MM.1S (cell line): ENCODE data around the gene SLC22A15.

Experiments used
- DNase-seq: peaks from one replicate; pipeline ENCODE4 v3.0.0-alpha.2; 2015
- H2AFZ ChIP-seq: fragments of 300-600 bp; sonication (generic); 2 replicates; pipeline ENCODE4 v1.6.0; 2016; ENCODE audit warnings: antibody characterized with exemption, low read length
- H3F3A ChIP-seq: fragments of 300-600 bp; sonication (generic); 2 replicates; pipeline ENCODE4 v1.6.1; 2016; ENCODE audit warnings: mild to moderate bottlenecking, antibody characterized with exemption, low read length, moderate library complexity, mixed read lengths; ENCODE audit not compliant: insufficient read depth
- H3K27ac ChIP-seq: fragments of 300-600 bp; sonication (generic); 2 replicates; pipeline ENCODE4 v1.5.1; 2016; ENCODE audit warnings: mild to moderate bottlenecking, low read length
- H3K27me3 ChIP-seq: fragments of 300-600 bp; sonication (generic); replicated peaks from 2 replicates; pipeline ENCODE4 v1.6.0; 2016; ENCODE audit warnings: low read length; ENCODE audit not compliant: insufficient read depth
- H3K36me3 ChIP-seq: fragments of 300-600 bp; sonication (generic); replicated peaks from 2 replicates; pipeline ENCODE4 v1.6.1; 2016; ENCODE audit warnings: mild to moderate bottlenecking, low read length, mixed read lengths; ENCODE audit not compliant: insufficient read depth
- H3K4me1 ChIP-seq: fragments of 300-600 bp; sonication (generic); 2 replicates; pipeline ENCODE4 v1.6.1; 2016; ENCODE audit warnings: low read length, mixed read lengths
- H3K4me2 ChIP-seq: fragments of 300-600 bp; sonication (generic); 2 replicates; pipeline ENCODE4 v1.6.0; 2016; ENCODE audit warnings: low read depth, low read length
- H3K4me3 ChIP-seq: fragments of 300-600 bp; sonication (generic); 2 replicates; pipeline ENCODE4 v1.5.1; 2016; ENCODE audit warnings: low read length, mixed read lengths
- H3K79me2 ChIP-seq: fragments of 300-600 bp; sonication (generic); 2 replicates; pipeline ENCODE4 v1.6.1; 2016; ENCODE audit warnings: mixed run types, low read length, mixed read lengths
- H3K9ac ChIP-seq: fragments of 300-600 bp; sonication (generic); 2 replicates; pipeline ENCODE4 v1.6.1; 2016; ENCODE audit warnings: low read length, mixed read lengths
- H3K9me2 ChIP-seq: fragments of 300-600 bp; sonication (generic); replicated peaks from 2 replicates; pipeline ENCODE4 v1.6.1; 2016; ENCODE audit warnings: mild to moderate bottlenecking, low read length, mixed read lengths; ENCODE audit not compliant: insufficient read depth
- H3K9me3 ChIP-seq: fragments of 300-600 bp; sonication (generic); replicated peaks from 2 replicates; pipeline ENCODE4 v1.6.1; 2016; ENCODE audit warnings: mild to moderate bottlenecking, low read length, mixed read lengths; ENCODE audit not compliant: insufficient read depth
- H4K20me1 ChIP-seq: fragments of 300-600 bp; sonication (generic); 2 replicates; pipeline ENCODE4 v1.6.1; 2016; ENCODE audit warnings: mild to moderate bottlenecking, low read length, moderate library complexity, mixed read lengths; ENCODE audit not compliant: insufficient read depth
- CTCF ChIP-seq: fragments of 300-600 bp; sonication (generic); IDR thresholded peaks from 2 replicates; pipeline ENCODE4 v1.5.1; 2016; ENCODE audit warnings: antibody characterized with exemption, low read length, mixed read lengths
- EZH2 ChIP-seq: fragments of 300-600 bp; sonication (generic); optimal IDR thresholded peaks from 2 replicates; pipeline ENCODE3; 2017; ENCODE audit warnings: low read depth, mild to moderate bottlenecking, antibody characterized with exemption, low read length, mixed read lengths
- EZH2phosphoT487 ChIP-seq: fragments of 300-600 bp; sonication (generic); IDR thresholded peaks from 2 replicates; pipeline ENCODE4 v1.6.1; 2018; ENCODE audit warnings: antibody characterized with exemption, low read length

SLC22A15 gene

GRCh38 chr1:115933625-115934024, 42.7 kb upstream of the SLC22A15 start:
- no peaks in the 10 kb centered on the region for H3K9me2 ChIP-seq
- no peaks in the 10 kb centered on the region for H3K4me1 ChIP-seq
- H3K9me3 ChIP-seq = no peaks in the 10 kb centered on the region
- no peaks in the 10 kb centered on the region for H3K79me2 ChIP-seq
- TF ChIP-seq CTCF (no peak), EZH2phosphoT487 (no peak), EZH2 (no peak)
- no peaks in the 10 kb centered on the region for H4K20me1 ChIP-seq
- H3K27ac ChIP-seq = no peak overlapping the region
- no peak for DNase-seq
- H2AFZ ChIP-seq = no peak overlapping the region
- H3K4me3 ChIP-seq = no peak overlapping the region
- H3K4me2 ChIP-seq = no peak overlapping the region
- no peaks in the 10 kb centered on the region for H3K27me3 ChIP-seq
- no peaks in the 10 kb centered on the region for H3F3A ChIP-seq
- no peak overlapping the region for H3K9ac ChIP-seq
- H3K36me3 ChIP-seq = no peaks in the 10 kb centered on the region

- H3K9ac ChIP-seq = no peak overlapping the region
- no peak overlapping the region for H3K4me2 ChIP-seq
- H3K27me3 ChIP-seq = no peaks in the 10 kb centered on the region
- H3K27ac ChIP-seq = no peak overlapping the region
- H4K20me1 ChIP-seq = no peaks in the 10 kb centered on the region
- no peaks in the 10 kb centered on the region for H3K79me2 ChIP-seq
- no peak for TF ChIP-seq CTCF
- no peak for TF ChIP-seq EZH2
- no peak for TF ChIP-seq EZH2phosphoT487
- H3K36me3 ChIP-seq = no peaks in the 10 kb centered on the region
- H3K4me1 ChIP-seq = no peaks in the 10 kb centered on the region
- no peaks in the 10 kb centered on the region for H3K9me2 ChIP-seq
- no peak overlapping the region for H2AFZ ChIP-seq
- H3K4me3 ChIP-seq = no peak overlapping the region
- H3K9me3 ChIP-seq = no peaks in the 10 kb centered on the region
- H3F3A ChIP-seq = no peaks in the 10 kb centered on the region
- DNase-seq = no peak
Observed at GRCh38 chr1:115939455-115939854, 36.9 kb upstream of the SLC22A15 start.

- no peak overlapping the region for H3K4me3 ChIP-seq
- H3K36me3 ChIP-seq = no peaks in the 10 kb centered on the region
- DNase-seq = no peak
- no peaks in the 10 kb centered on the region for H3F3A ChIP-seq
- no peaks in the 10 kb centered on the region for H4K20me1 ChIP-seq
- no peak overlapping the region for H3K9ac ChIP-seq
- no peak for TF ChIP-seq CTCF
- no peak for TF ChIP-seq EZH2phosphoT487
- TF ChIP-seq EZH2 = no peak
- H3K4me2 ChIP-seq = no peak overlapping the region
- H2AFZ ChIP-seq = no peak overlapping the region
- H3K79me2 ChIP-seq = no peaks in the 10 kb centered on the region
- no peaks in the 10 kb centered on the region for H3K9me2 ChIP-seq
- H3K9me3 ChIP-seq = no peaks in the 10 kb centered on the region
- no peaks in the 10 kb centered on the region for H3K27me3 ChIP-seq
- no peak overlapping the region for H3K27ac ChIP-seq
- no peaks in the 10 kb centered on the region for H3K4me1 ChIP-seq
Observed at GRCh38 chr1:115946116-115946515, 30.2 kb upstream of the SLC22A15 start.

DNA sequence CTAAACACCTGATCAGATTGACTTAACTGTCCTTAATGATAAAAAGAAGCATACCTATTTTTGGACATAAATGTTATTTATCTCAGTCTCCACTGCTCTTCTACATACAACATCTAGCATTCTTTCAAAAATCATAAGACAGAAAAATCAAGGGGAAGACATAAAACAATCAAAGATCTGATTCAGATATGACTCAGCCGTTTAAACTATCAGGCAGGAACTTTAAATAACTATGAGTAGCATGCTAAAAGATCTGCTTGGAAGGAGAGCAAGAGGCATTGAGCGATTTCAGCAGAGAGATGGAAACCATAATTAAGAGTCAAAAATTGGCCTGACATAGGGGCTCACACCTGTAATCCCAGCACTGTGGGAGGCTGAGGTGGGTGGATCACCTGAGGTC, 27.2 kb upstream of the SLC22A15 start:
- Histone ChIP-seq H3K27me3 (no peaks in the 10 kb centered on the region), H3K9ac (no peak overlapping the region), H3K4me2 (no peak overlapping the region), H3K4me1 (no peaks in the 10 kb centered on the region), H3K27ac (no peak overlapping the region), H3F3A (no peaks in the 10 kb centered on the region), H2AFZ (no peak overlapping the region), H3K36me3 (no peaks in the 10 kb centered on the region), H3K9me2 (no peaks in the 10 kb centered on the region), H3K79me2 (no peaks in the 10 kb centered on the region), H4K20me1 (no peaks in the 10 kb centered on the region), H3K4me3 (no peak overlapping the region), H3K9me3 (no peaks in the 10 kb centered on the region)
- DNase-seq = no peak
- TF ChIP-seq EZH2phosphoT487 = no peak
- TF ChIP-seq EZH2 = no peak
- TF ChIP-seq CTCF = no peak
